Measurements from ENCODE around the gene ADCY5.

ADCY5 gene

GRCh38 chr3:123312331-123313265 is 136.3 kb downstream of the ADCY5 start:
- TF ChIP-seq POLR2AphosphoS5 (IDR thresholded peaks at IDR 0.05; ENCODE audit: low read depth, low read length) = no peak
- no peak for TF ChIP-seq REST (IDR thresholded peaks at IDR 0.05; ENCODE audit: insufficient read depth in 1 of 2, low read depth in 2 of 2, low read length in 2 of 2)
- TF ChIP-seq SIN3A (IDR thresholded peaks at IDR 0.05; ENCODE audit: borderline replicate concordance, insufficient read depth, low read length) = no peak
- TF ChIP-seq FOXP2 (optimal IDR thresholded peaks at IDR 0.05; ENCODE audit: borderline replicate concordance, extremely low read depth, extremely low read length, insufficient read depth) = no peak

GRCh38 chr3:123311201-123311600 is 137.7 kb downstream of the ADCY5 start:
- TF ChIP-seq REST (IDR thresholded peaks at IDR 0.05; ENCODE audit: insufficient read depth in 1 of 2, low read depth in 2 of 2, low read length in 2 of 2) (no peak), SIN3A (IDR thresholded peaks at IDR 0.05; ENCODE audit: borderline replicate concordance, insufficient read depth, low read length) (no peak), TAF1 (IDR thresholded peaks at IDR 0.05; ENCODE audit: borderline replicate concordance, insufficient read depth, low read length) (no peak), FOXP2 (optimal IDR thresholded peaks at IDR 0.05; ENCODE audit: borderline replicate concordance, extremely low read depth, extremely low read length, insufficient read depth) (no peak), POLR2AphosphoS5 (IDR thresholded peaks at IDR 0.05; ENCODE audit: low read depth, low read length) (no peak)

GRCh38 chr3:123310741-123311140 is 138.1 kb downstream of the ADCY5 start:
- no peak for TF ChIP-seq POLR2AphosphoS5 (IDR thresholded peaks at IDR 0.05; ENCODE audit: low read depth, low read length)
- no peak for TF ChIP-seq FOXP2 (optimal IDR thresholded peaks at IDR 0.05; ENCODE audit: borderline replicate concordance, extremely low read depth, extremely low read length, insufficient read depth)
- no peak for TF ChIP-seq SIN3A (IDR thresholded peaks at IDR 0.05; ENCODE audit: borderline replicate concordance, insufficient read depth, low read length)
- no peak for TF ChIP-seq TAF1 (IDR thresholded peaks at IDR 0.05; ENCODE audit: borderline replicate concordance, insufficient read depth, low read length)
- TF ChIP-seq REST (IDR thresholded peaks at IDR 0.05; ENCODE audit: insufficient read depth in 1 of 2, low read depth in 2 of 2, low read length in 2 of 2) = no peak

GRCh38 chr3:123310186-123310585 is 138.7 kb downstream of the ADCY5 start:
- TF ChIP-seq REST (IDR thresholded peaks at IDR 0.05; ENCODE audit: insufficient read depth in 1 of 2, low read depth in 2 of 2, low read length in 2 of 2) (no peak), SIN3A (IDR thresholded peaks at IDR 0.05; ENCODE audit: borderline replicate concordance, insufficient read depth, low read length) (no peak), POLR2AphosphoS5 (IDR thresholded peaks at IDR 0.05; ENCODE audit: low read depth, low read length) (no peak), FOXP2 (optimal IDR thresholded peaks at IDR 0.05; ENCODE audit: borderline replicate concordance, extremely low read depth, extremely low read length, insufficient read depth) (no peak), TAF1 (IDR thresholded peaks at IDR 0.05; ENCODE audit: borderline replicate concordance, insufficient read depth, low read length) (no peak)

All from PFSK-1 (cell line).